Retina (tissue), 1 donor: ENCODE measurements around the gene LYRM7.
"Not testable (repeated sequence)": the region's sequence is repeated elsewhere in the genome, so short reads cannot be mapped to it uniquely, and the experiment has no call there.

Experiments used
- DNase-seq: peaks from one replicate; pipeline ENCODE4 v3.0.0-alpha.2; 2016

The LYRM7 gene

DNA sequence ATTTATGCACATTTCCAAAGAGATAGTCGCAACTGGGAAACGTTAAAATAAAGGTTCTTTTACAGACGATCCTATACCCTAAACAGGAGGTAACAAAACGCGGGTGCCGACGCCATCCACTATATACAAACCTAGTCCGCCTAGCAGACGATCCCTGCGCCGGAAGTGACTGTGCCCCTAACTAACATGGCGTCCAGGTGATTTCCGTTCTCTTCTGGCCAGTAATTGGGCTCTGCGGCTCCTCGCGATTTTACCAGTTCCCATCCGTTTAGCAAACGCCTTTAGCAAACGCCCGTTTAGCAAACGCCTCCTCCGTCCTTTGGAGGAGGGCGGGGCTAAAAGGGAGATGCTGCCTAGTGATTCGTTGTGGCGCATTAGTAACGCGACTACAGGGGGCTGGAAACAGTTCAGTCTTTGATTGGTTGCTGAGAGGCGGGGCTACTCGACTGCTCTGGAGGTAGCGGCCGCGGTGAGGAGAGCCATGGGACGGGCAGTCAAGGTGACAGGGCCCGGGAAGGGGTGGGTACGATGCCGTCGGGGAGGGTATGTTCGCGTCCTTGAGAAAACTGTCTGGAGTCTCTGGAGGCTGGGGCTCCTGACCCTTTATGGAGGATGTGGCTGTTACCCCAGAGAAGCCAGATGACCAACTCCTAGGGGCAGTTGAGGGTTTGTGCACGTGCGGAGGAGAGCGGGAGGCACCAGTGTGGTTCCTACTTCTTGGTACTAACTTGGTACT is at the start of gene LYRM7:
Gene LYRM7 (plus strand): TSS at position 405 of the 736 bp plus-strand sequence. CDS start 77 bp downstream, at position 482.
- peak; percentile 93 for DNase-seq

GRCh38 chr5:131127244-131127643 is 43.5 kb upstream of the LYRM7 start:
- DNase-seq, result not testable (repeated sequence)

GRCh38 chr5:131129306-131129705 is 41.4 kb upstream of the LYRM7 start:
- no peak for DNase-seq

GRCh38 chr5:131133091-131133490 is 37.7 kb upstream of the LYRM7 start:
- not testable (repeated sequence) for DNase-seq

DNA sequence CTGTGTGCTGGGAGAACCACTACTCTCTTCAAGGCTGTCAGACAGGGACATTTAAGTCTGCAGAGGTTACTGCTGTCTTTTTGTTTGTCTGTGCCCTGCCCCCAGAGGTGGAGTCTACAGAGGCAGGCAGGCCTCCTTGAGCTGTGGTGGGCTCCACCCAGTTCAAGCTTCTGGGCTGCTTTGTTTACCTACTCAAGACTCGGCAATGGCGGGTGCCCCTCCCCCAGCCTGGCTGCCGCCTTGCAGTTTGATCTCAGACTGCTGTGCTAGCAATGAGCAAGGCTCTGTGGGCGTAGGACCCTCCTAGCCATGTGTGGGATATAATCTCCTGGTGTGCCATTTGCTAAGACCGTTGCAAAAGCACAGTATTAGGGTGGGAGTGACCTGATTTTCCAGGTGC is 32.3 kb upstream of the LYRM7 start:
- DNase-seq, result not testable (repeated sequence)

GRCh38 chr5:131139321-131139720 is 31.4 kb upstream of the LYRM7 start:
- DNase-seq, result no peak

GRCh38 chr5:131142970-131143617 is 27.6 kb upstream of the LYRM7 start:
- DNase-seq, result no peak

- DNase-seq, result no peak
These were observed 23.5 kb upstream of the LYRM7 start for GRCh38 chr5:131147258-131147657.

DNA sequence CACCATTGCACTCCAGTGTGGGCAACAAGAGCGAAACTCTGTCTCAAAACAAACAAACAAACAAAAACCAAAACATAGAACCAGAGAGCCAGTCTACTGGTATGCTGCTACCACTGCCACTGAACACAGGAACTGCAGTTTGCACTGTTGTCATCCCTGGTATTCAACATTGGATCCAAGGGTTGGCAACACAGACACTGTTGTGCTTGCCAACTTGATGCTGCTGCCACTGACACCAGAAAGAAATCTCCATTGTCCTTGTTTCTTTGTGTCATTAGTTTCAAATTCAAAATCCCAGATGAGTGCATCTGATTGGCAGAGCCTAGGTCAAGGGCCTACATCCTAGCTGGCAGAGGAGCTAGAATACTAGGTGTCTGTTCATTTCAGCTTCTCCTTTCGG is 21.9 kb upstream of the LYRM7 start:
- no peak for DNase-seq

DNA sequence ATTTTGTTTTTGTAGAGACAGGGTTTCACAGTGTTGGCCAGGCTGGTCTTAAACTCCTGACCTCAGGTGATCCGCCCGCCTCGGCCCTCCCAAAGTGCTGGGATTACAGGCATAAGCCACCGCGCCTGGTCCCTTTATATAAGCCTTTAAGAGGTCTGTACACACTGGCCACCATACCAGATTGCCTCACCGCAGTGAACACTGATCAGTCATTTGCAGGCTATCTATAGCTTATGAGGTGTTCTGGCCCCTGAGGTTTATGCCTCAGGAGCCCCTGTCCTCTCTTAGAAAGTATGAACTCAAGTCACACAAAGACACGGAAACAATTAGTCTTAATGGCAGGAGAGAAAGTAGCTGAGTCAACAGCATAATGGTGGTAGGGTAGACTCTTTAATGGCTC is 20.3 kb upstream of the LYRM7 start:
- no peak for DNase-seq

- no peak for DNase-seq
These were observed 19.5 kb upstream of the LYRM7 start for GRCh38 chr5:131151216-131151615.

- no peak for DNase-seq
These were observed 14.4 kb upstream of the LYRM7 start for GRCh38 chr5:131156385-131156784.

DNA sequence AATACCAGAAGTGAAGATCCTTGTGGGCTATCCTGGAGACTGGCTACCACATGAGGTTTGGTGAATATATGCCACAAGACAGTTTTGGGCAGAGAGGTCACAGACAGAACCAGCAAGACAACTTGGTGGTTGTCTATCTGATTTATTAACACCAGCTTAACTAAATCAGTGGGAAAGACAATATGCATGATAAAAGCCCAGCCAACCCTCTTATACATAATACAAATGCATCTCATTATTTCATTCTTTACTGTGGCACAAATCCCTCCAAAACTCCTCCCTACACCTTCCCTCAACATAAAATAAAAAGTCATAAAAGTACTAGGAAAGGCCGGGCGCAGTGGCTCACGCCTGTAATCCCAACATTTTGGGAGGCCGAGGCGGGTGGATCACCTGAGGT is 13.8 kb upstream of the LYRM7 start:
- no peak for DNase-seq

GRCh38 chr5:131160134-131160533 is 10.6 kb upstream of the LYRM7 start:
- DNase-seq, result no peak

DNA sequence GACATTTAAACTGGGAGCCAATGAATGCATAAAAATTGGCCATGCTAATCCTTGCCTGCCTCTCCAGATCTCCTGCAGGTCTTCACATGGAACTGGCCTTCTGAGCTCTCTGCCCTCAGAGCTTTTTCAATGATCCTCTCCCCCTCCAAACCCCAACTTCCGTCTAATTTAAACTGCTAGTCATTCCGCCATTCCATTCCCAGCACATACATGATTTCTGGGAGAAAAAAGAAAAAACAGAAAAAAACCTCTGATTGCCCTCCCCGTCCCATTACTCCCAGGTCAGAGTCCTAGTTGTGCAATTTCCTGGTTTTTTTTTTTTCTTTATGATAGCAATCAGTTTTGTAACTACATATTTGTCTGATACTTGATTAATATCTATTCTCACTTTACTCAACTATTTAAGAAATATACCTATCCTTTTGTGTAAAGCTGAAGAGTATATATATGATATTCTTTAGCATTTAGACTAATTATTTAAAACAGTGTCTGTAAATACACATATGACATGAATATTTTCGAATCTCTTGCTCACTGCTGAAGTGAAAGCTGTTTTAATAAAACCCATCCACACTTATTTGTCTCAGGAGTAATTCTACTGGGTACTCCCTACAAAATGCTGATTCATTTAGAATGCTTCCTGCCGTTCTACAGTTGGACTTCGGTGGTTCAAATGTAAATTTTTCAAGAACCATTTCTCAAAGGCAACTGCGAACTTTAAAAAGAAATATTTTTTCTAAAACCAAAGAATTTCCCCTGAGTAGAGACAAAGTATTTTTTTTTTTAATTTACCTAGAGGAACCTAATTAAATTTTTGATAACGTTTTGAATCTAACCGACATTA is 7.2 kb upstream of the LYRM7 start:
- peak; percentile 17 for DNase-seq

DNA sequence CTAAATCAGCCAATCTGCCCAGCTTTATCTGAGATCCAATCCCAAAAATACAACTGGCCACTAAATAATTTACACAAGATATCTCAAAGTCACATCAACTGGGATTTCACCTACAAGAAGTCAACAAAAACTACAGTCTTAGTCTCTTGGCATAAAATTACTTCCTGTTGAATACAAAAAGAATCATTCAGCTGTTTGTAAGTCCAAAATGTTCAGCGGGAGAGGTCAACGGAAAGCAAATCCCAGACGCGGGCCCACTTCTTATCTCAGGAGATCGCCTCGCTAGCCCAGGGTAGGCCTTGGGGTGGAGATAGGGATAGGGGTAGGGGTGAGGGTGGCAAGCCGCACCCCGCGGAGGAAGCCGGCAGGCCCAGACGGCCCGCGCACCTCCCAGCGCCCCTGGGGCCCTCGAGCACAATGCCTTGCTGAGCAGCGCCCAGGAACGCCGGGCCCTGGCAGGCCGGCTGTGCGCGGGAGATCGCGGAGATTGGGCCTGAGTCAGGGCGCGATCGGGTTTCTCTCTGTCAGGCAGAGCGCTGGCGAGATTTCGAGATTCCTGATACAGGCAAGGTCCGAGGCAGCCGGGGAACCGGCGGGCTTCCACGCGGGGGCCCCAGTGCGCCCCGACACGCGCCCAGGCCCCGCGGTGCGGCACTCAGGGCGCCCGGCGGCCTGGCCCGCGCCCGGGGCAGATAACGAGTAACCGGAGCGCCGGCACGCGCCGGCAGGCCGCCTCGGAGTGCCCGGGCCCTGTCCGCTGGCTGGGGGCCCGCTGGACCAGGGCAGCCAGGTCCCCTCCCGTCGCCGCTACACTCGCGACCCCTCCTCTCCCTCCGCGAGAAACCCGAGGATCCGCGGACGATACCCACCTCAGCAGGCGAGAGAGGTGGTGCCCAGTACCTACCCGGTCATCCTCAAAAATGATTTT is 6.3 kb upstream of the LYRM7 start:
- DNase-seq, result peak; percentile 90

DNA sequence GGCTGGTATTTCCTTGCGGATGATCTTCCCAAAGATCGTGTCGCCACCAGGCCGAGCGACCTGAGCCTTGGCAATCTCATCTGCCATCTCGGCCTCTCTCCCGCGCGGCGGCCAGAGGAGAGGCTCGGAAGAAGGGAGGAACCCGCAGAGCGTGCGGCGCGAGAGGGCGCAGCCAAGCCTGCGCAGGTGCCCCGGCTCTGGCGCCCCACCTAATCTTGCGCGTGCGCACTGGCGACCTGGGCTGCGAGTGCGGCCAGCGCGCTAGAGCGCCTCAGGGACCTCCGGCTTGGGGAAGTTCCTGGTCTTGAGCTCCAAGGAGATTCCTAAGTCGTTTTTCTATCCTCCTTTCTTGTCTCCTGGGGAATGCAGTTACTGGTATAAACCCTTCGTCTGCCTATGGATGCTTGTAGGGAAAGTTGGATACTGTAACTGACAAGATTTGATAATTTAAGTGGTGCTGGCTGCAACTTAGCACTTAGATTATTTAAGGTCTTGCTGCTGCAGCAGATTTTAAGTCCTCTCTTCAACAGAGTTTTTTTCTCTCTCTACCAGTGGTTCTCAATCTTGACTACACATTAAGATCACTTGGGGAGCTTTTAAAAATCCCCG is 5.5 kb upstream of the LYRM7 start, which contains the start of gene HINT1:
Gene HINT1 (minus strand): TSS at position 138 of the 609 bp plus-strand sequence. CDS start 51 bp downstream, at position 87.
- DNase-seq, result peak; percentile 94

- DNase-seq, result no peak
These were observed 3.1 kb upstream of the LYRM7 start for GRCh38 chr5:131167615-131168014.

- DNase-seq, result no peak
These were observed 769 bp upstream of the LYRM7 start for GRCh38 chr5:131169810-131170539.

DNA sequence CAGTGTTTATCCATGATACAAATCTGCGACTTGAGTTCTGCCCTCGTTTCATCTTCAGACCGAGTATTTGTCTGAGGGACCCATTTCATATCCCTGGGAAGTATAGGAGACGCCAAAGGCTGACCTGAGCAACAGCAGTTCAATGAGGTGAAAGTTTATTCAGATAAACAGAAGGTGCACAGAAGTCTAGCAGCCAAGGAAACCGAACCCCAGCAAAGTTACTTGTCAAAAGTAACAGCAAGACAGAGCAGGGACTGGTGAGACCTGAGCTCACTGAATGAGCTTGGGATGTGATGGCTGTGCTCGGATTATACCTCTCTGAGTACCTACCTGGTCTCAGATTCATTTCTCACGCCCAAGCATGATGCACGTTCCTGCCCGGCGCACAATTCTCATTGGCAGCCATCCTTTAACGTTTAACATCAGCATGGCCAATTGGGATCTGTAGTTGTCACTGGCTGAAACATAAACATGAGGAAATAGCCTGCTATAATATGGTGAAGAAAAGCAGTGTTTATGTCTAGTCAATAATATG is 599 bp downstream of the LYRM7 start:
- no peak for DNase-seq

- no peak for DNase-seq
These were observed 9.7 kb downstream of the LYRM7 start for GRCh38 chr5:131180407-131180806.
